A673 (cell line): ENCODE measurements around the gene EIF3D. TPM values are rescaled to one million over a fixed set of nuclear protein-coding genes. Genes with fewer than 3 reads are reported as not detected.
A peak's percentile ranks its signal among the peaks of the same experiment; 100 is the strongest.

Source experiments
- BruUV-seq: library from RNA; stranded (reverse); fragments of 400-500 nt; replicated peaks from 2 replicates; lab custom pipeline; 2021; lab: Mats Ljungman, UMichigan
- CTCF ChIA-PET: fragments of 300-600 bp; sonication (Branson Sonifier 250); formaldehyde crosslinking; loops from one replicate; lab custom pipeline; 2022; ENCODE audit warnings: antibody characterized with exemption; lab: Charles Lee
- POLR2A ChIA-PET: fragments of 300-600 bp; sonication (Branson Sonifier 250); formaldehyde crosslinking; loops from one replicate; lab custom pipeline; 2022; ENCODE audit warnings: antibody characterized with exemption; ENCODE audit not compliant: low non-redundant PET; lab: Charles Lee
- DNase-seq: peaks from one replicate; pipeline ENCODE4 v3.0.0-alpha.2; 2015; ENCODE audit warnings: low spot score
- H3K27ac ChIP-seq: fragments of 200-600 bp; sonication (generic); 2 replicates; pipeline ENCODE4 v1.5.1; 2016; ENCODE audit warnings: mixed run types, low read depth, mild to moderate bottlenecking, mixed read lengths, antibody characterized with exemption, low read length; ENCODE audit not compliant: poor library complexity, severe bottlenecking
- H3K27me3 ChIP-seq: fragments of 200-600 bp; sonication (generic); replicated peaks from 2 replicates; pipeline ENCODE4 v1.6.1; 2017; ENCODE audit warnings: mixed run types, low read depth, mild to moderate bottlenecking, mixed read lengths, antibody characterized with exemption, low read length; ENCODE audit not compliant: insufficient read depth, poor library complexity
- H3K36me3 ChIP-seq: fragments of 200-600 bp; sonication (generic); 2 replicates; pipeline ENCODE4 v1.6.1; 2016; ENCODE audit warnings: mixed run types, mild to moderate bottlenecking, mixed read lengths, antibody characterized with exemption, low read length; ENCODE audit not compliant: insufficient read depth, poor library complexity, severe bottlenecking
- H3K4me1 ChIP-seq: fragments of 200-600 bp; sonication (generic); 2 replicates; pipeline ENCODE4 v1.6.1; 2017; ENCODE audit warnings: mixed run types, mild to moderate bottlenecking, mixed read lengths, antibody characterized with exemption, low read length; ENCODE audit not compliant: insufficient read depth, poor library complexity, severe bottlenecking
- H3K4me3 ChIP-seq: fragments of 200-600 bp; sonication (generic); 2 replicates; pipeline ENCODE4 v1.5.1; 2016; ENCODE audit warnings: low read depth, mixed run types, mild to moderate bottlenecking, mixed read lengths, low read length; ENCODE audit not compliant: poor library complexity, severe bottlenecking
- H3K9me3 ChIP-seq: fragments of 200-600 bp; sonication (generic); 2 replicates; pipeline ENCODE4 v1.6.1; 2016; ENCODE audit warnings: mixed run types, low read depth, mild to moderate bottlenecking, mixed read lengths, antibody characterized with exemption, low read length; ENCODE audit not compliant: poor library complexity, severe bottlenecking
- EZH2 ChIP-seq: fragments of 200-600 bp; sonication (generic); IDR thresholded peaks from 2 replicates; pipeline ENCODE4 v1.6.1; 2017; ENCODE audit warnings: borderline replicate concordance, low read depth, mild to moderate bottlenecking, mixed read lengths, antibody characterized with exemption, low read length; ENCODE audit not compliant: poor library complexity, severe bottlenecking
- intact Hi-C: fragments of 100-400 bp; cut with micrococcal nuclease; formaldehyde crosslinking; loops from one replicate; pipeline ENCODE4 v1.10.0; 2022; ENCODE audit not compliant: unreplicated experiment
- total RNA-seq: library from RNA; stranded (reverse); gene quantifications from 2 replicates; pipeline ENCODE4 v1.2.3, GENCODE V29; 2021
- TF ChIP-seq, protein P1 (sequence below): fragments of 300-800, 200-600 bp; sonication (generic); conservative IDR thresholded peaks from 2 replicates; pipeline ENCODE4 v1.5.1; 2017; ENCODE audit warnings: low read depth, mild to moderate bottlenecking, antibody characterized with exemption, low read length, moderate library complexity, mixed read lengths

EIF3D gene
- total RNA-seq, 1 experiment from 2014 or later: 249 TPM

DNA sequence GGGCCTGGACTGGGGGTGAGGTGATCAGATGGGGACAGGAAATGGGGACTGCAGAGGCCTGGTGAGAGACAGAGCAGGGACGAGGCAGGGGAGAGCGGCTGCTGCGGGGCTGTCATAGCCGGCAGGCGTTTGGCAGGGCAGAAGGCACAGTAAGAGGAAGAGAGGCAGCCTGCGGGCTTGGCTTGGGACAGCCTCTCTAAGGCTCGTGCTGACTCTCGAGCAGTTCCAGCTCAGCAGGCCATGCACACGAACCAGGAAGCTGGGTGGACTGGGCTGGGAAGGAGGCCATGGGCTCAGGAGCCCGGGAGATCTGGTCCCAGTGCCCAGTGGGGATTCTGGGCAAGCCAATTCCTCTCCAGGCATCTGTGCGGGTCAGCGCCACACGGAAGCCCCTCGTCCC is 19.6 kb upstream of the EIF3D start:
- POLR2A ChIA-PET: no interaction called here
- Histone ChIP-seq H3K36me3 (no peaks in the 10 kb centered on the region), H3K4me1 (no peaks in the 10 kb centered on the region), H3K27ac (no peak overlapping the region), H3K27me3 (no peaks in the 10 kb centered on the region), H3K4me3 (no peak overlapping the region), H3K9me3 (no peaks in the 10 kb centered on the region)
- CTCF ChIA-PET: no interaction called here
- TF ChIP-seq EZH2: no peak
- TF ChIP-seq, protein P1, sequence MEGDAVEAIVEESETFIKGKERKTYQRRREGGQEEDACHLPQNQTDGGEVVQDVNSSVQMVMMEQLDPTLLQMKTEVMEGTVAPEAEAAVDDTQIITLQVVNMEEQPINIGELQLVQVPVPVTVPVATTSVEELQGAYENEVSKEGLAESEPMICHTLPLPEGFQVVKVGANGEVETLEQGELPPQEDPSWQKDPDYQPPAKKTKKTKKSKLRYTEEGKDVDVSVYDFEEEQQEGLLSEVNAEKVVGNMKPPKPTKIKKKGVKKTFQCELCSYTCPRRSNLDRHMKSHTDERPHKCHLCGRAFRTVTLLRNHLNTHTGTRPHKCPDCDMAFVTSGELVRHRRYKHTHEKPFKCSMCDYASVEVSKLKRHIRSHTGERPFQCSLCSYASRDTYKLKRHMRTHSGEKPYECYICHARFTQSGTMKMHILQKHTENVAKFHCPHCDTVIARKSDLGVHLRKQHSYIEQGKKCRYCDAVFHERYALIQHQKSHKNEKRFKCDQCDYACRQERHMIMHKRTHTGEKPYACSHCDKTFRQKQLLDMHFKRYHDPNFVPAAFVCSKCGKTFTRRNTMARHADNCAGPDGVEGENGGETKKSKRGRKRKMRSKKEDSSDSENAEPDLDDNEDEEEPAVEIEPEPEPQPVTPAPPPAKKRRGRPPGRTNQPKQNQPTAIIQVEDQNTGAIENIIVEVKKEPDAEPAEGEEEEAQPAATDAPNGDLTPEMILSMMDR: no peak
- no peak for DNase-seq
- intact Hi-C loops: loop anchor here (10.0 kb wide), 1 partner anchor 716 kb away; no protein-coding TSS in a partner anchor
- no TSS peak for BruUV-seq

DNA sequence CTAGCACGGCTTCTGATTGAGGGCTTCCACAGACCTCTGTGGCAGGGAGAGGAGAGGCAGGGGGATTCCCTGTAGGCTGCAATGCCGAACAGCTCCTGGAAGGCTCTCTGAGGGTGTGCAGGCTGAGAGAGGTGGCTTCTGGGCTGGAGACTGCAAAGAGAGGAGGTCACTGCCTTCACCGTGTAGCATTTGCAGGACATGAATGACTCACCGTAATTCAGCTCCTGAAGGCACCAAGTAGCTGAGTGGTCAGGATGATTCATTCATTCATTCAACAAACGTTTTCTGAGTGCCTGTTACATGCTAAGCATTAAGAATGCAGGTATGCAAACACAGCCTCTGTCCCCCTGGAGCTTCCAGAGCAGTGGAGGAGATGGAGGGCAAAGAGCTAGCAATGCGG is 18.0 kb upstream of the EIF3D start:
- Histone ChIP-seq H3K27ac (no peak overlapping the region), H3K9me3 (no peaks in the 10 kb centered on the region), H3K4me3 (no peak overlapping the region), H3K27me3 (no peaks in the 10 kb centered on the region), H3K4me1 (no peaks in the 10 kb centered on the region), H3K36me3 (no peaks in the 10 kb centered on the region)
- no TSS peak for BruUV-seq
- no peak for TF ChIP-seq EZH2
- TF ChIP-seq, protein P1: no peak
- DNase-seq: no peak
- POLR2A ChIA-PET: no interaction called here
- CTCF ChIA-PET: interaction anchor here (0.8 to 2.0 kb wide), 2 partner anchors 229 to 309 kb away, joined by 5 to 7 read pairs; partner anchors contain the start of gene IFT27
- intact Hi-C loops: loop anchor here (1.0 to 10.0 kb wide), 4 partner anchors 228 to 718 kb away; no protein-coding TSS in a partner anchor

DNA sequence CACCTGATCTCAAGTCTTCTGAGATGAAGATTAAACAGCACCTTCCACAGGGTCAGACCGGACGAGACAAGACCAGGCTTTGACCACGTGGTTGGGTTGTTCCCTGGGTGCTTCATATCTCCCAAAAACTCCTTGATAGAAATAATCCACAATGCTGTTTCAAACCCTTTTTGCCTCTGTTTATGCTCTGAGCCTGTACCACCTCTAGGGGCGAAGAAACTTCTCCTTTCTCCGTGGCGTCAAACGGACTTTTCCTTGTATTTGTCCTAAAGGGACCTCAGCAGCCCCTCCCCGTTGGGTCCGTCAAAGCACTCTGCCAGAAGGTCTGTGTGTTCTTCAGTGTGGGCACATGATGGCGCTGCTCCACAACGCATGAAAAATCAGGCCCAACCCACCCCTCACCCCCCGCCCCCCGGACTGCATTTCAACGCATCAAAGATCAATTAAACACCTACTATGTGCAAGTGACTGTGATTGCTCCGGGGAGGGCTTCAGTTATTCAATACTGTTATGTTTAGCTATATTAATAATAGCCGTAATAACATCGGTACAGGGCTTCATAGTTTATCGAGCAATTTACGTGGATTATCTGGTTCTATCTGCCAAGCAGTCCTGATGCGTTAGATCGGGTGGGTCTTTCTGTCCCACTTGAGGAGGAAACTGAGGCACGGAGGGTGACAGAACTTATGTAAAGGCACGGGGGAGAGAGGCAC is 17.3 kb upstream of the EIF3D start:
- ChIA-PET POLR2A (no interaction called here), CTCF (interaction anchor here (0.8 to 2.0 kb wide), 2 partner anchors 230 to 310 kb away, joined by 5 to 7 read pairs; partner anchors contain the start of gene IFT27)
- no peaks in the 10 kb centered on the region for H3K27me3 ChIP-seq
- TF ChIP-seq, protein P1: peak; percentile 71
- no peak for TF ChIP-seq EZH2
- H3K9me3 ChIP-seq: no peaks in the 10 kb centered on the region
- no peaks in the 10 kb centered on the region for H3K4me1 ChIP-seq
- DNase-seq: peak; percentile 76
- intact Hi-C loops: loop anchor here (1.0 to 10.0 kb wide), 4 partner anchors 229 to 719 kb away; no protein-coding TSS in a partner anchor
- no peak overlapping the region for H3K4me3 ChIP-seq
- no peak overlapping the region for H3K27ac ChIP-seq
- BruUV-seq: no TSS peak
- no peaks in the 10 kb centered on the region for H3K36me3 ChIP-seq
